Chondrocyte (in vitro differentiated cells): ENCODE data around the gene URAD. TPM values are rescaled to one million over a fixed set of nuclear protein-coding genes. Genes with fewer than 3 reads are reported as not detected.

Experiments
- DNase-seq: peaks from one replicate; pipeline ENCODE4 v3.0.0; 2021; ENCODE audit warnings: mixed read lengths, low spot score
- H3K27ac Mint-ChIP-seq: one replicate; pipeline ENCODE4 v1.8.0; 2021; ENCODE audit warnings: mild to moderate bottlenecking, moderate library complexity, mixed read lengths; ENCODE audit not compliant: unreplicated experiment
- H3K27me3 Mint-ChIP-seq: 2 replicates; pipeline ENCODE4 v1.8.0; 2021; ENCODE audit warnings: low read depth, mixed read lengths
- H3K36me3 Mint-ChIP-seq: 2 replicates; pipeline ENCODE4 v1.8.0; 2021; ENCODE audit warnings: low read depth, mixed read lengths
- H3K4me1 Mint-ChIP-seq: 2 replicates; pipeline ENCODE4 v1.8.0; 2021; ENCODE audit warnings: low read depth, mild to moderate bottlenecking, mixed read lengths
- H3K4me3 Mint-ChIP-seq: one replicate; pipeline ENCODE4 v1.8.0; 2021; ENCODE audit warnings: mild to moderate bottlenecking, moderate library complexity, mixed read lengths; ENCODE audit not compliant: unreplicated experiment
- H3K9me3 Mint-ChIP-seq: 2 replicates; pipeline ENCODE4 v1.8.0; 2021; ENCODE audit warnings: low read depth, mixed read lengths
- total RNA-seq: library from RNA; stranded (reverse); gene quantifications from 3 replicates; pipeline ENCODE4 v1.2.1, GENCODE V29; 2021
- TF ChIP-seq, protein P1 (sequence below): fragments of 200-600 bp; sonication (generic); IDR thresholded peaks from 2 replicates; pipeline ENCODE4 v1.5.0; 2021; ENCODE audit warnings: antibody characterized with exemption, mild to moderate bottlenecking, moderate library complexity

URAD gene
- total RNA-seq, 1 donor from 2014 or later = not detected

- H3K36me3 Mint-ChIP-seq = no peaks in the 10 kb centered on the region
- no peaks in the 10 kb centered on the region for H3K9me3 Mint-ChIP-seq
- peaks cover 80% of the 10 kb centered on the region for H3K27me3 Mint-ChIP-seq
- no peak overlapping the region for H3K27ac Mint-ChIP-seq
- DNase-seq = no peak
- TF ChIP-seq, protein P1, sequence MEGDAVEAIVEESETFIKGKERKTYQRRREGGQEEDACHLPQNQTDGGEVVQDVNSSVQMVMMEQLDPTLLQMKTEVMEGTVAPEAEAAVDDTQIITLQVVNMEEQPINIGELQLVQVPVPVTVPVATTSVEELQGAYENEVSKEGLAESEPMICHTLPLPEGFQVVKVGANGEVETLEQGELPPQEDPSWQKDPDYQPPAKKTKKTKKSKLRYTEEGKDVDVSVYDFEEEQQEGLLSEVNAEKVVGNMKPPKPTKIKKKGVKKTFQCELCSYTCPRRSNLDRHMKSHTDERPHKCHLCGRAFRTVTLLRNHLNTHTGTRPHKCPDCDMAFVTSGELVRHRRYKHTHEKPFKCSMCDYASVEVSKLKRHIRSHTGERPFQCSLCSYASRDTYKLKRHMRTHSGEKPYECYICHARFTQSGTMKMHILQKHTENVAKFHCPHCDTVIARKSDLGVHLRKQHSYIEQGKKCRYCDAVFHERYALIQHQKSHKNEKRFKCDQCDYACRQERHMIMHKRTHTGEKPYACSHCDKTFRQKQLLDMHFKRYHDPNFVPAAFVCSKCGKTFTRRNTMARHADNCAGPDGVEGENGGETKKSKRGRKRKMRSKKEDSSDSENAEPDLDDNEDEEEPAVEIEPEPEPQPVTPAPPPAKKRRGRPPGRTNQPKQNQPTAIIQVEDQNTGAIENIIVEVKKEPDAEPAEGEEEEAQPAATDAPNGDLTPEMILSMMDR = no peak
- peaks cover 19% of the 10 kb centered on the region for H3K4me1 Mint-ChIP-seq
- no peak overlapping the region for H3K4me3 Mint-ChIP-seq
Observed at GRCh38 chr13:27963491-27963890, 25.0 kb downstream of the URAD start.

DNA sequence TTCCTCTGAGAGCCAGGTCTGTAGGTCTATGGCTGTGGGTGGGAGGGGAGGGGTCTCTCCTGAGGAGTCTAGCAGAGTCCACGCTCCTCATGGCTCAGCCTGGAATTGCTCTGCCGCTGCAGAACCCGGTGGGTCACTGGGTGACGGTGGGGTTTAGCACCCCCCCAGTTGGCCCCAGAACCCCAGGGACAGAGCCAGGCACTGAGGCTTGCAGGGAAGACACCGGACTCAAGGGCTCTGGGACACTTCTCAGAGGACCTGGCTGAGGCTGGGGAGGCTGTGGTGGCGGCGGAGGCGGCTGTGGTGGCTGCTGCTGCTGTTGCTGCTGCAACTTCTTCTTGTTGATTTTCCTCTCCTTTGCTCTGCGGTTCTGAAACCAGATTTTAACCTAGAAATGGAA is 25.5 kb downstream of the URAD start:
- Mint-ChIP-seq H3K4me1 (peaks cover 17% of the 10 kb centered on the region), H3K27ac (no peak overlapping the region), H3K9me3 (no peaks in the 10 kb centered on the region), H3K4me3 (no peak overlapping the region), H3K36me3 (no peaks in the 10 kb centered on the region), H3K27me3 (peaks cover 84% of the 10 kb centered on the region)
- TF ChIP-seq, protein P1 = no peak
- no peak for DNase-seq

DNA sequence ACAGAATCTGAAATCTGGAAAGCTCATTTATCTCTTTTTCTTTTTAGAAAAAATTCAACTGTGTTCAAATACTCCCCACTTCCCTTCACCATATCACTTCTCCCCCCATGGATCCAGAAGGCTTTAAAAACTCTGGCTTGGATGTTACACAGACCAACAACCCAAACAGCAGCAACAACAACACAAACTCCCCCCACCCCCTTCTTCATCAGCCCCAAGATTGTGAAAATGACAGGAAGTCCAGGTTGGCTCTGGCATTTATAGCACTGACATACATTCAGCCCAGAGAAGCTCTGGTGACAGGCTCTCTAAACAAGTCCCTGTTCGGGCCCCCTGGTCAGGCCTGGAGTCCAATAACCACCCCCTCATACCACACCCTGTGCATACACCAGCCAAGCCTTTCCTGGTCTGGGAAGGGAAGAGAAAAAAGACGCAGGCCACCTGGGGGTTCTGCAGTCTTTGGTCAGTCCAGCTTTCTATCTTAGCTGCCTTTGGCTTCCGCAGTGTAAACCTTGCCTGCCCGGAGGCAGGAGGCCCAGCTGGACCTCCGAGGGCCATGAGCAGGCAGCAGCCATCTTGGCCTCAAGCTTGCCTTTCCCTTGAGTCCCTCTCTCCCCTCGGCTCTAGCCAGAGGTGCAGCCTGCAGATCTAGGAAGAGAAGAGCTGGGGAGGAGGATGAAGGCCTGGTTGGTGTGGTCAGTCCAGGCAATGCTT is 26.2 kb downstream of the URAD start:
- H3K36me3 Mint-ChIP-seq = no peaks in the 10 kb centered on the region
- TF ChIP-seq, protein P1 = no peak
- peaks cover 81% of the 10 kb centered on the region for H3K27me3 Mint-ChIP-seq
- H3K9me3 Mint-ChIP-seq = no peaks in the 10 kb centered on the region
- DNase-seq = no peak
- no peak overlapping the region for H3K4me3 Mint-ChIP-seq
- no peak overlapping the region for H3K27ac Mint-ChIP-seq
- H3K4me1 Mint-ChIP-seq = peaks cover 17% of the 10 kb centered on the region

DNA sequence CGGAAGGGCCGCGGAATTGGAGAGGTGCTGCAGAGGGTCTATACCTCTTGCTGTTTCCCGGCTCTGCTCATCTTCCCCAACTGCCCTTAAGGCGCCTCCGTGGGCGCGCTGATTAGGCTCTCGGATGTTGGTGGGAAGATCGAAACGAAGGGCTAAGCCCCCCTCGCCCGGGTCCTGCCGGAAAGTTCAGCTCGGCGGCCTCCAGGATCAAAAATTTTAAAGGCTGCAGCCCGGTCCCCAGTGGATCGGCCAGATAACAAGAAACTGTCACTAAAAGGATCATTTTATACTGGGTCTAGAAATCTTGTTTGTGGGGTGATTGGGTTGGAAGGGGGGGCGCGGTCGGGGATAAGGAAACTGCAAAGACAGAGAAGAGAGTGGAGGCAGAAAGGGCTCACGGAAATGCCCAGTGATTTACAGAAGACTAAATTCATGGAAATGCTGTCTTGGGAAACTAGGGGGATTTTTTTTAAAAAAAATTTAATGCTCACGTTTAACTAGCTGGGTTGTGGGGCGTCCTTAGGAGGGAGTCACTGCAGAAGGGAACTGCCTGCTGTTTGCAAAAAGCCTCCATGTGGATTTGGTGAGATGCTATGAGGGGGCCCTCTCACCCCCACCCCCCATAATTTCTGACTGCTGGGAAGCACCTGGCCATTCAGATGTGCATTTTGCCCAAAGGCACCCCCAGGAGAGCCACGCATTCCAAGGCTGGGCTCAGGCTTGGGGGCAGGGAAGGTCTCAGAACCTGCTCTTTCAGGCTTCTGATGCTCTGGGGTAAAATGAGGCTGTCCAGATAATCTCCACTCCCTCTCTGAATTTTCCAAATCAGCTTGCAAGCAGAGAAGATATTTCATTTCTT is 27.0 kb downstream of the URAD start:
- no peak overlapping the region for H3K27ac Mint-ChIP-seq
- H3K27me3 Mint-ChIP-seq = peaks cover 81% of the 10 kb centered on the region
- no peak overlapping the region for H3K4me3 Mint-ChIP-seq
- DNase-seq = no peak
- H3K36me3 Mint-ChIP-seq = no peaks in the 10 kb centered on the region
- no peaks in the 10 kb centered on the region for H3K9me3 Mint-ChIP-seq
- H3K4me1 Mint-ChIP-seq = peaks cover 16% of the 10 kb centered on the region
- TF ChIP-seq, protein P1 = no peak

DNA sequence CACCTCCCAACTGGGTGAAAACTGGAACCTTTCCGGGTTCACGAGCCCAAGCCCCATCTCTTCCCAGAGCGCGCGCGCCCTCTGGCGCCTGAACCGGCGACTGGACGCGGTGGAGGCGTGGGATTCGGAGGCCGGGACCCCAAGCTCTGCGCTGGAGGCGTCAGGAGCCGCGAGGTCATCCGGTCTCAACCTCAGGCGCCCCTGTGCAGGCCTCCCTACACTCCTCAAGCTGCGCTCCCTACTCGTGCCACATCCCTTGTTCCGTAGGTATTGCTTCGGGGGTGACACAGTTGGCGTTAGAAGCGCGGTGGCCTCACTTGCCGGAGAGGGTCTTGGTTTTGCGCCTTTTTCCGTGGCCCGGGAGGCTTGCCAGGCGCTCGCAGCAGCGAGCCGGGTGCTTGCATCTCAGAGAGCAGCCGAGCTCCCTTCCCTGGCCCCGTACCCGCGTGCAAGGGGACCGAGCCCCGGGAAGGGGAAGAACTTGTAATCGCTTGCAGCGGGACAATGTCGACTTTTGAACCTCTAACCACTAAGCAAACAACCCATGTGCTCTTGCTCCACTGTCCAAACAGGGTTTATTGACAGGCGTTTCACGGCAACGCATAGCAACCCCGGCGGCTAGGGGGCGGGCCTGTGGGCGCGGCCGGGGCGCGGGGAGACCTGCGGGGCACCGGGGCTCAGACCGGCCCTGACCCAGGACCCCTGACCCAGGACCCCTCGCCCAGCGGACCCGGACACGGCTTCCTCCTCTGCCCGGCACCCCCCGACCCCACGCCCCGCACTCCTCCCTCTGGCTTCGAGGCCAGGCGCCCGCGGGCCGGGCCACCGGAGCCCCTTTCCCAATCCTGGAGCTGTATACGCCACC is 27.9 kb downstream of the URAD start:
- DNase-seq = no peak
- Mint-ChIP-seq H3K27ac (no peak overlapping the region), H3K4me3 (peak overlapping the region; percentile 57), H3K36me3 (no peaks in the 10 kb centered on the region), H3K27me3 (peaks cover 80% of the 10 kb centered on the region), H3K9me3 (no peaks in the 10 kb centered on the region), H3K4me1 (peaks cover 12% of the 10 kb centered on the region)
- TF ChIP-seq, protein P1 = peak; percentile 69
